Keratinocyte (primary cell): ENCODE results near the gene APP.

Experiments used
- EZH2 ChIP-seq: IDR thresholded peaks from one replicate; pipeline ENCODE4 v1.6.1; 2012; ENCODE audit warnings: inconsistent platforms, mild to moderate bottlenecking, low read length, moderate library complexity
- TF ChIP-seq, protein P1 (sequence below), 3 experiments: IDR thresholded peaks in 1 of 3; conservative IDR thresholded peaks in 1 of 3; optimal IDR thresholded peaks in 1 of 3; 2 replicates in 2 of 3; 3 replicates in 1 of 3; pipeline versions ENCODE3 to v1.5.1; 2011; ENCODE audit warnings: low read length in 3 of 3, mild to moderate bottlenecking in 3 of 3, moderate library complexity in 2 of 3, control low read depth in 1 of 3, inconsistent platforms in 1 of 3; ENCODE audit not compliant: insufficient read depth in 2 of 3; ENCODE audit errors: extremely low read depth in 1 of 3

GRCh38 chr21:26077521-26077920 is 93.0 kb downstream of the APP start:
- no peak for TF ChIP-seq EZH2
- TF ChIP-seq, protein P1, sequence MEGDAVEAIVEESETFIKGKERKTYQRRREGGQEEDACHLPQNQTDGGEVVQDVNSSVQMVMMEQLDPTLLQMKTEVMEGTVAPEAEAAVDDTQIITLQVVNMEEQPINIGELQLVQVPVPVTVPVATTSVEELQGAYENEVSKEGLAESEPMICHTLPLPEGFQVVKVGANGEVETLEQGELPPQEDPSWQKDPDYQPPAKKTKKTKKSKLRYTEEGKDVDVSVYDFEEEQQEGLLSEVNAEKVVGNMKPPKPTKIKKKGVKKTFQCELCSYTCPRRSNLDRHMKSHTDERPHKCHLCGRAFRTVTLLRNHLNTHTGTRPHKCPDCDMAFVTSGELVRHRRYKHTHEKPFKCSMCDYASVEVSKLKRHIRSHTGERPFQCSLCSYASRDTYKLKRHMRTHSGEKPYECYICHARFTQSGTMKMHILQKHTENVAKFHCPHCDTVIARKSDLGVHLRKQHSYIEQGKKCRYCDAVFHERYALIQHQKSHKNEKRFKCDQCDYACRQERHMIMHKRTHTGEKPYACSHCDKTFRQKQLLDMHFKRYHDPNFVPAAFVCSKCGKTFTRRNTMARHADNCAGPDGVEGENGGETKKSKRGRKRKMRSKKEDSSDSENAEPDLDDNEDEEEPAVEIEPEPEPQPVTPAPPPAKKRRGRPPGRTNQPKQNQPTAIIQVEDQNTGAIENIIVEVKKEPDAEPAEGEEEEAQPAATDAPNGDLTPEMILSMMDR (optimal IDR thresholded peaks at IDR 0.05 in 1 of 3, IDR thresholded peaks at IDR 0.05 in 1 of 3, conservative IDR thresholded peaks at IDR 0.05 in 1 of 3; ENCODE audit: extremely low read depth in 1 of 3, insufficient read depth in 2 of 3, low read length in 3 of 3), result no peak
